Measurements from ENCODE around the gene DNAAF2. TPM values are rescaled to one million over a fixed set of nuclear protein-coding genes. Genes with fewer than 3 reads are reported as not detected.
A peak's percentile ranks its signal among the peaks of the same experiment; 100 is the strongest.

Gene DNAAF2
- total RNA-seq, 4 donors from 2014 or later: 9.6 to 21.7 (median 19.4) TPM

DNA sequence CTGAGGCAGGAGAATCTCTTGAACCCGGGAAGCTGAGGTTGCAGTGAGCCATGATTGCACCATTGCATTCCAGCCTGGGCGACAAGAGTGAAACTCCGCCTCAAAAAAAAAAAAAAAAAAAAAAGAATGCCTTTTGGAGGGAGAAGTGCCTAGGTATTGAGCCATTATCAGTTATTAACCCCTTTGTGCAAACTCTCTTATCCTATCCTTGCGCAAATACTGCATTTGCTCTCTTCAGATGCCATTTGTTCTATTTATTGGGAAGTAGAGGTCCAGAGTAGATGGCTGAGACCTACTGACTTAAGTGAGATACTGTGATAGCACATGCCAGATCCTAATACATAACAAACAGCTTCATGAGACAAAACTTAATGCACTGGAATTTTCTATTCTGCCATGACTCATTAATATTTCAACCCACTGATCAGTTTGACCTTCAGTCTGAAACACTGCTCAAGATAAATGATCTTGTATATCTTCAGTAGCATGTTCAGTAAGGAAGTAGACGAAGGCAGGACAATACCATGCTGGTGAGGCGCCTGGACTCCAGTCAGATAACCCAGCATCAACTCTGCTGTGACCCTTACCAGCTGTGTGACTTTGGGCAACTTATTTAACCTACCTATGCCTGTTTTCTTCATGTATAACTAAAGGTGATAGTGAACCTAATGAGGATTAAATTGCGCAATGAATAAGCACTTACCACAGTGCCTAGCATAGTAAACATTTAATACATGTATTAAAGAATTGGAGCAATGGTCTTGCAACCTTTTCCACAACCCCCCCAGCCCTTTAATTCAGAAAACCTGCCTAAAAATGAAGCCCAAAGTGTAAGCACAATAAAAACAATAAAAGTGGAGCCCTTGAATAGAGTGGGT lies 5.7 kb upstream of the DNAAF2 start:
- H3K4me1 ChIP-seq: peaks cover 24 to 46% (median 33%) of the 10 kb centered on the region in 4 donors
- in situ Hi-C loops (cut with MboI; ENCODE audit: low pct_ligation_motif_present in 1 of 4, low pct_unique_long_range_greater_than_20kb in 1 of 4, low sequenced_read_pairs in 3 of 4): loop anchor here in 3 of 4 donors (25.0 kb wide), 3 partner anchors 122 to 472 kb away; partner anchors contain the start of genes KLHDC2 (in 1 of the 3) and VCPKMT (in 1 of the 3)

DNA sequence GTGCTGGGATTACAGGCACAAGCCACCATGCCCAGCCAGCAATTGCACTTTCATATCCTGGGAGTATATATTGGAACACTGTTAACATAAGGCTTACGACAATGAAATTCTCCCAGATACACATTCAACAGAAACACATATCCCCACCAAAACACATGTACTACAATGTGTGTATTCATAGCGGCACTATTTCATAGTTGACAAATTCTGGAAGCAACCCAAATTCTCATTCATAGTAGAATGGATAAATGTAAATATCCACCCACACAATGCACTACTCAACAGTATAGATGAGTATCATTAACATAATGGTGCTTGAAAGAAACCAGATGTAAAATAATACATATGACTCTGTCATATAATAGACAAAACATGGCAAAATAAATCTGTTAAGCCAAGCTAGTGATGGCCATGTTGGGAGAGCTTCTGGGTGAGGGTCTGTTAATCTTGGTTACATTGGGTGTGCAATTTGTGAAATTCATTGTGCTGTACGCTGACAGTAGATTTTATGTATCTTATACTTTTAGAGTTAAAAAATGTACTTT lies 2.6 kb upstream of the DNAAF2 start:
- H3K9me3 ChIP-seq: no peaks in the 10 kb centered on the region
- in situ Hi-C loops (cut with MboI; ENCODE audit: low pct_ligation_motif_present in 1 of 4, low pct_unique_long_range_greater_than_20kb in 1 of 4, low sequenced_read_pairs in 3 of 4) (loop anchor here (10.0 to 25.0 kb wide), 5 partner anchors 125 to 475 kb away; partner anchors contain the start of genes KLHDC2 (in 3 of the 4), NEMF (in 1 of the 4) and VCPKMT (in 1 of the 4)), intact Hi-C loops (cut with DNase I; ENCODE audit: low total_unique reads) (no loop called here)
- H3K27me3 ChIP-seq: no peaks in the 10 kb centered on the region
- WGBS, 2 donors (ENCODE audit: low coverage in 1 of 2): 85 to 87% methylated on average over 2 to 3 of the region's 3 CpGs
- H3K4me3 ChIP-seq: no peak overlapping the region
- TF ChIP-seq, protein P1, sequence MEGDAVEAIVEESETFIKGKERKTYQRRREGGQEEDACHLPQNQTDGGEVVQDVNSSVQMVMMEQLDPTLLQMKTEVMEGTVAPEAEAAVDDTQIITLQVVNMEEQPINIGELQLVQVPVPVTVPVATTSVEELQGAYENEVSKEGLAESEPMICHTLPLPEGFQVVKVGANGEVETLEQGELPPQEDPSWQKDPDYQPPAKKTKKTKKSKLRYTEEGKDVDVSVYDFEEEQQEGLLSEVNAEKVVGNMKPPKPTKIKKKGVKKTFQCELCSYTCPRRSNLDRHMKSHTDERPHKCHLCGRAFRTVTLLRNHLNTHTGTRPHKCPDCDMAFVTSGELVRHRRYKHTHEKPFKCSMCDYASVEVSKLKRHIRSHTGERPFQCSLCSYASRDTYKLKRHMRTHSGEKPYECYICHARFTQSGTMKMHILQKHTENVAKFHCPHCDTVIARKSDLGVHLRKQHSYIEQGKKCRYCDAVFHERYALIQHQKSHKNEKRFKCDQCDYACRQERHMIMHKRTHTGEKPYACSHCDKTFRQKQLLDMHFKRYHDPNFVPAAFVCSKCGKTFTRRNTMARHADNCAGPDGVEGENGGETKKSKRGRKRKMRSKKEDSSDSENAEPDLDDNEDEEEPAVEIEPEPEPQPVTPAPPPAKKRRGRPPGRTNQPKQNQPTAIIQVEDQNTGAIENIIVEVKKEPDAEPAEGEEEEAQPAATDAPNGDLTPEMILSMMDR (IDR thresholded peaks at IDR 0.05): no peak
- TF ChIP-seq EP300 (IDR thresholded peaks at IDR 0.05; ENCODE audit: low read depth) (no peak), POLR2A (IDR thresholded peaks at IDR 0.05) (no peak), POLR2AphosphoS5 (IDR thresholded peaks at IDR 0.05) (no peak)
- H3K27ac ChIP-seq: no peak overlapping the region
- H3K4me1 ChIP-seq: peaks cover 22 to 43% (median 33%) of the 10 kb centered on the region in 4 donors
- DNase-seq: no peak
- no peaks in the 10 kb centered on the region for H3K36me3 ChIP-seq

More for the DNA sequence above, 5.7 kb upstream of the DNAAF2 start:
- H3K36me3 ChIP-seq: no peaks in the 10 kb centered on the region
- TF ChIP-seq POLR2AphosphoS5 (IDR thresholded peaks at IDR 0.05) (no peak), POLR2A (IDR thresholded peaks at IDR 0.05) (no peak), EP300 (IDR thresholded peaks at IDR 0.05; ENCODE audit: low read depth) (no peak)
- TF ChIP-seq, protein P1 (IDR thresholded peaks at IDR 0.05): no peak
- H3K27ac ChIP-seq: peak overlapping the region; percentile 74 to 83 (median 78)
- intact Hi-C loops (cut with DNase I; ENCODE audit: low total_unique reads): no loop called here
- H3K9me3 ChIP-seq: no peaks in the 10 kb centered on the region
- H3K4me3 ChIP-seq: no peak overlapping the region
- no peak for DNase-seq
- WGBS, 2 donors (ENCODE audit: low coverage in 1 of 2): 89 to 92% methylated on average over 3 to 7 of the region's 7 CpGs
- no peaks in the 10 kb centered on the region for H3K27me3 ChIP-seq

- TF ChIP-seq POLR2AphosphoS5 (IDR thresholded peaks at IDR 0.05) (no peak), EP300 (IDR thresholded peaks at IDR 0.05; ENCODE audit: low read depth) (no peak), POLR2A (IDR thresholded peaks at IDR 0.05) (no peak)
- TF ChIP-seq, protein P1 (IDR thresholded peaks at IDR 0.05): no peak
- H3K9me3 ChIP-seq: no peaks in the 10 kb centered on the region
- intact Hi-C loops (cut with DNase I; ENCODE audit: low total_unique reads): no loop called here
- in situ Hi-C loops (cut with MboI; ENCODE audit: low pct_ligation_motif_present in 1 of 4, low pct_unique_long_range_greater_than_20kb in 1 of 4, low sequenced_read_pairs in 3 of 4): loop anchor here (10.0 to 25.0 kb wide), 5 partner anchors 125 to 475 kb away; partner anchors contain the start of genes KLHDC2 (in 3 of the 4), NEMF (in 1 of the 4) and VCPKMT (in 1 of the 4)
- no peaks in the 10 kb centered on the region for H3K27me3 ChIP-seq
- WGBS, 2 donors (ENCODE audit: low coverage in 1 of 2): 88 to 100% methylated on average over 1 of the region's 1 CpG
- peaks cover 18 to 44% (median 31%) of the 10 kb centered on the region in 4 donors for H3K4me1 ChIP-seq
- DNase-seq: no peak
- H3K27ac ChIP-seq: peak overlapping the region in 1 of 4 donors; percentile 99
- no peaks in the 10 kb centered on the region for H3K36me3 ChIP-seq
- no peak overlapping the region for H3K4me3 ChIP-seq
Measured at GRCh38 chr14:49636866-49637265, 1.8 kb upstream of the DNAAF2 start.

Data from transverse colon (tissue), 4 donors.